ENCODE measurements around the gene ACKR2. TPM values are rescaled to one million over a fixed set of nuclear protein-coding genes. Genes with fewer than 3 reads are reported as not detected.

ACKR2 gene
- total RNA-seq, 1 donor from 2014 or later: 7.9 TPM

DNA sequence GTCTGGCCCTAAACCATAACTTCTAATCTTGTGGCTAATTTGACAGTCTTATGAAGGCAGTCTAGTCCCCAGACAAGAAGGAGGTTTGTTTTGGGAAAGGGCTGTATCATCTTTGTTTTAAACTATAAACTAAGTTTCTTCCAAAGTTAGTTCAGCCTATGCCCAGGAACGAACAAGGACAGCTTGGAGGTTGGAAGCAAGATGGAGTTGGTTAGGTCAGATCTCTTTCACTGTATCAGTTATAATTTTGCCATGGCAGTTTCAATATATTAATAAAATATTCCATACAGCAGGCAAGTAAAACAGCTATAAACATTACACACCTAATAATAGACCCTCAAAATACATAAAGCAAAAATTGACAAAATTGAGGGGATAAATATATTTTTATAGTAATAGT lies 83.6 kb downstream of the ACKR2 start:
- intact Hi-C loops (cut with DNase I): no loop called here
- no peaks in the 10 kb centered on the region for H3K9me3 ChIP-seq
- H3K27me3 ChIP-seq: no peaks in the 10 kb centered on the region
- no peaks in the 10 kb centered on the region for H3K36me3 ChIP-seq
- no peak overlapping the region for H3K27ac ChIP-seq
- H3K4me1 ChIP-seq: no peaks in the 10 kb centered on the region
- TF ChIP-seq, protein P1, sequence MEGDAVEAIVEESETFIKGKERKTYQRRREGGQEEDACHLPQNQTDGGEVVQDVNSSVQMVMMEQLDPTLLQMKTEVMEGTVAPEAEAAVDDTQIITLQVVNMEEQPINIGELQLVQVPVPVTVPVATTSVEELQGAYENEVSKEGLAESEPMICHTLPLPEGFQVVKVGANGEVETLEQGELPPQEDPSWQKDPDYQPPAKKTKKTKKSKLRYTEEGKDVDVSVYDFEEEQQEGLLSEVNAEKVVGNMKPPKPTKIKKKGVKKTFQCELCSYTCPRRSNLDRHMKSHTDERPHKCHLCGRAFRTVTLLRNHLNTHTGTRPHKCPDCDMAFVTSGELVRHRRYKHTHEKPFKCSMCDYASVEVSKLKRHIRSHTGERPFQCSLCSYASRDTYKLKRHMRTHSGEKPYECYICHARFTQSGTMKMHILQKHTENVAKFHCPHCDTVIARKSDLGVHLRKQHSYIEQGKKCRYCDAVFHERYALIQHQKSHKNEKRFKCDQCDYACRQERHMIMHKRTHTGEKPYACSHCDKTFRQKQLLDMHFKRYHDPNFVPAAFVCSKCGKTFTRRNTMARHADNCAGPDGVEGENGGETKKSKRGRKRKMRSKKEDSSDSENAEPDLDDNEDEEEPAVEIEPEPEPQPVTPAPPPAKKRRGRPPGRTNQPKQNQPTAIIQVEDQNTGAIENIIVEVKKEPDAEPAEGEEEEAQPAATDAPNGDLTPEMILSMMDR (IDR thresholded peaks at IDR 0.05): no peak
- TF ChIP-seq POLR2A (IDR thresholded peaks at IDR 0.05): no peak
- no peak for TF ChIP-seq POLR2AphosphoS5 (IDR thresholded peaks at IDR 0.05; ENCODE audit: insufficient read depth in 1 of 2, low read depth in 1 of 2)
- no peak for DNase-seq (ENCODE audit: extremely low spot score in 2 of 2)
- no peak overlapping the region for H3K4me3 ChIP-seq

DNA sequence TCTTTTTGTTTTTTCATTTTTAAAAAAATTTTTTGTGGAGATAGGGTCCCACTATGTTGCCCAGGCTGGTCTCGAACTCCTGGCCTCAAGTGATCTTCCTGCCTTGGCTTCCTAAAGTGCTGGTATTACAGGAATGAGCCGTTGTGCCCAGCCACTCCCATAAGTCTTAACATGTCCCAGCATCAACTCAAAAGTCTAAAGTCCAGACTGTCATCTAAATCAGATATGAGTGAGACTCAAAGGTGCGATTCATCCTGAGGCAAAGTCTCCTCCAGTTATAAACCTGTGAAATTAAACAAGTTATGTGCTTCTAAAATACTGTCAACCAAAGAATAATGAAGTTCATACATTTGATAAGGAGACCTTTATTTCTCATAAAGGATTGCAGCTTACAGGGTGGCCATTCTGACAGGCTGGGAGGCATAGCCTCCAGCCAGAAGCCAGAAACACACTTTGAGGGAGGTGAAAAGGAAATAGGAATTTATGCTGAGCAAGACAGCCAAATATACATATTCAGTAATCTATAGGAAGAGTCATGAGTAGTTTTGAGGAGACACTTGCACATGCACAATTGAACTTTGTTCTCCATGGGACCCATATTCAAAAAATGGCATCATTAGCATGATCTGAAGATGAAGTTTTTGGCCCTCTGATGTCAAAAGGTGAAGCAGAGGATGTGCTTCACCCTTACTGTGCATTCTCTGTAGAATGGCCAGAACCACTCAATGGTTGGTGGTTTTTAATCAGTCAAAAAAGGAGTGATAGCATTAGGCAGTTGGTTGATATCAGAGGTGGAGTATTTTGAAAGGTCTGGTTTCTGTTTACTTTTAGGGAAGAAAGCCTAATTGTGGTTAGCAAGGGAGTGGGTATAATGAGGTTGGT lies 85.7 kb downstream of the ACKR2 start:
- Histone ChIP-seq H3K27me3 (no peaks in the 10 kb centered on the region), H3K9me3 (no peaks in the 10 kb centered on the region), H3K27ac (no peak overlapping the region), H3K4me3 (no peak overlapping the region), H3K36me3 (no peaks in the 10 kb centered on the region), H3K4me1 (no peaks in the 10 kb centered on the region)
- TF ChIP-seq POLR2A (IDR thresholded peaks at IDR 0.05) (no peak), POLR2AphosphoS5 (IDR thresholded peaks at IDR 0.05; ENCODE audit: insufficient read depth in 1 of 2, low read depth in 1 of 2) (no peak)
- TF ChIP-seq, protein P1 (IDR thresholded peaks at IDR 0.05): no peak
- intact Hi-C loops (cut with DNase I): no loop called here
- no peak for DNase-seq (ENCODE audit: extremely low spot score in 2 of 2)

GRCh38 chr3:42895580-42895868 lies 86.3 kb downstream of the ACKR2 start:
- no peak overlapping the region for H3K4me3 ChIP-seq
- no peak overlapping the region for H3K27ac ChIP-seq
- intact Hi-C loops (cut with DNase I): no loop called here
- H3K36me3 ChIP-seq: no peaks in the 10 kb centered on the region
- no peaks in the 10 kb centered on the region for H3K4me1 ChIP-seq
- no peaks in the 10 kb centered on the region for H3K27me3 ChIP-seq
- TF ChIP-seq POLR2A (IDR thresholded peaks at IDR 0.05) (no peak), POLR2AphosphoS5 (IDR thresholded peaks at IDR 0.05; ENCODE audit: insufficient read depth in 1 of 2, low read depth in 1 of 2) (no peak)
- TF ChIP-seq, protein P1 (IDR thresholded peaks at IDR 0.05): no peak
- no peaks in the 10 kb centered on the region for H3K9me3 ChIP-seq
- no peak for DNase-seq (ENCODE audit: extremely low spot score in 2 of 2)

- H3K4me3 ChIP-seq: no peak overlapping the region
- H3K36me3 ChIP-seq: no peaks in the 10 kb centered on the region
- TF ChIP-seq, protein P1 (IDR thresholded peaks at IDR 0.05): no peak
- TF ChIP-seq POLR2AphosphoS5 (IDR thresholded peaks at IDR 0.05; ENCODE audit: insufficient read depth in 1 of 2, low read depth in 1 of 2) (no peak), POLR2A (IDR thresholded peaks at IDR 0.05) (no peak)
- H3K4me1 ChIP-seq: no peaks in the 10 kb centered on the region
- DNase-seq (ENCODE audit: extremely low spot score in 2 of 2): no peak
- intact Hi-C loops (cut with DNase I): no loop called here
- H3K27me3 ChIP-seq: no peaks in the 10 kb centered on the region
- H3K9me3 ChIP-seq: no peaks in the 10 kb centered on the region
- no peak overlapping the region for H3K27ac ChIP-seq
Observed at GRCh38 chr3:42898896-42899675, 89.8 kb downstream of the ACKR2 start.
